ENCODE results near the gene OPHN1.

Gene OPHN1

DNA sequence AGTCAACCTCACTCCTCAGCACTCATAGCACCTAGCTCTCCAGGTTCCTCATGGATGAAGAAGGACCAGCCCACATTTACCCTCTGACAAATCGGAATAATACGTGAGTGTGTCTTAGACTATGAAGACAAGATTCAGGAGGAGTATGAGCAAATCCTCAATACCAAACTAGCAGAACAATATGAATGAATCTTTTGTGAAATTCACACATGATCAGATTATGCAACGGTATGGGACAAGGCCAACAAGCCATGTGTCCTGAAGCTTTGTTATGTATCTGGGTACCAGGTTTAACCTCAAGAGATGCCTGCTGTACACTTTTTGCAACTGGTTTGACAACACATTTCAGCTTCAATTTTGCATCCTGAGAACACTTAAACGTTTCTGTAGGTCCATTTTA, 300.1 kb downstream of the OPHN1 start:
- no peak overlapping the region for H3K4me3 ChIP-seq (ENCODE audit: low read depth, low read length)
- DNase-seq (ENCODE audit: low read depth): no peak
- TF ChIP-seq, protein P1, sequence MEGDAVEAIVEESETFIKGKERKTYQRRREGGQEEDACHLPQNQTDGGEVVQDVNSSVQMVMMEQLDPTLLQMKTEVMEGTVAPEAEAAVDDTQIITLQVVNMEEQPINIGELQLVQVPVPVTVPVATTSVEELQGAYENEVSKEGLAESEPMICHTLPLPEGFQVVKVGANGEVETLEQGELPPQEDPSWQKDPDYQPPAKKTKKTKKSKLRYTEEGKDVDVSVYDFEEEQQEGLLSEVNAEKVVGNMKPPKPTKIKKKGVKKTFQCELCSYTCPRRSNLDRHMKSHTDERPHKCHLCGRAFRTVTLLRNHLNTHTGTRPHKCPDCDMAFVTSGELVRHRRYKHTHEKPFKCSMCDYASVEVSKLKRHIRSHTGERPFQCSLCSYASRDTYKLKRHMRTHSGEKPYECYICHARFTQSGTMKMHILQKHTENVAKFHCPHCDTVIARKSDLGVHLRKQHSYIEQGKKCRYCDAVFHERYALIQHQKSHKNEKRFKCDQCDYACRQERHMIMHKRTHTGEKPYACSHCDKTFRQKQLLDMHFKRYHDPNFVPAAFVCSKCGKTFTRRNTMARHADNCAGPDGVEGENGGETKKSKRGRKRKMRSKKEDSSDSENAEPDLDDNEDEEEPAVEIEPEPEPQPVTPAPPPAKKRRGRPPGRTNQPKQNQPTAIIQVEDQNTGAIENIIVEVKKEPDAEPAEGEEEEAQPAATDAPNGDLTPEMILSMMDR (IDR thresholded peaks at IDR 0.05; ENCODE audit: insufficient read depth, low read depth, low read length, missing control alignments): no peak

DNA sequence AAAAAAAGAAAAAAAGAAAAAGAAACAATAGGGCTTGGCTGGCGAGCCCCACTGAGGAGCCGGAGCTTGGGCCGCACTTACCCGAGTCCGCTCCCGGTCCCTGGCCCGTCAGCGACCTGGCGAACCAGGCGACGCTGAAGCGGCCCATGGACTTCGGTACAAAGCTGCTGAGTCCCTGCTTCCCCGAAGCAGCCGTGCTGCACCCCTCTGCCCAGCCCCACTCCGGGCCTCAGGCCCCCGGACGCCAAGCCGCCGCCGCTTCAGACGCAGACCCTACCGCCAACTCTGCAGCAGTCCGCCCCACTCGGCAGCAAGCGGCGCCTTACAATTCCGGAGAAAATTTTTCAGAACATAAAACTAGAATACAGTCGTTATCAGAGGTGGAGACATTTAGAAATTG, 300.5 kb downstream of the OPHN1 start:
- H3K4me3 ChIP-seq (ENCODE audit: low read depth, low read length): no peak overlapping the region
- DNase-seq (ENCODE audit: low read depth): no peak
- TF ChIP-seq, protein P1 (IDR thresholded peaks at IDR 0.05; ENCODE audit: insufficient read depth, low read depth, low read length, missing control alignments): no peak

- no peak overlapping the region for H3K4me3 ChIP-seq (ENCODE audit: low read depth, low read length)
- DNase-seq (ENCODE audit: low read depth): no peak
- TF ChIP-seq, protein P1 (IDR thresholded peaks at IDR 0.05; ENCODE audit: insufficient read depth, low read depth, low read length, missing control alignments): no peak
These were observed 311.5 kb downstream of the OPHN1 start for GRCh38 chrX:68121835-68122234.

DNA sequence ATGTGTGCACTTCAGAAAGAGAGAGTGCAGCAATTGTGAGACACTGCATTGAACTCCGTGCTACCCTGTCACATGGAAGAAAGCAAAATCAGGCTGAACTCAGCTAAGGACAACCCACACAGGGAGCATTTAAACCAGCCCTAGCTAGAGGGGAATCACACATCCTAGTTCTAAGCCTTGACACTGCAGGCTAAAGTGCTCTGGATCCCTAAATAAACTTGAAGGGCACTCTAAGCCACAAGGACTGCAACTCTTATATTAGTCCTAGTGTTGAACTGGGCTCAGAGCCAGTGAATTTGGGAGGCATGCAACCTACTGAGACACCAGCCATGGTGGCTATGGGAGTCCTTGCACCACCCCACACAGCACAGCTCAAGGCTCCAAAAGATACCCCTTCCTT, 311.9 kb downstream of the OPHN1 start:
- TF ChIP-seq, protein P1 (IDR thresholded peaks at IDR 0.05; ENCODE audit: insufficient read depth, low read depth, low read length, missing control alignments): no peak
- H3K4me3 ChIP-seq (ENCODE audit: low read depth, low read length): no peak overlapping the region
- no peak for DNase-seq (ENCODE audit: low read depth)

- no peak overlapping the region for H3K4me3 ChIP-seq (ENCODE audit: low read depth, low read length)
- DNase-seq (ENCODE audit: low read depth): no peak
- TF ChIP-seq, protein P1 (IDR thresholded peaks at IDR 0.05; ENCODE audit: insufficient read depth, low read depth, low read length, missing control alignments): no peak
These were observed 317.9 kb downstream of the OPHN1 start for GRCh38 chrX:68115371-68115770.

- TF ChIP-seq, protein P1 (IDR thresholded peaks at IDR 0.05; ENCODE audit: insufficient read depth, low read depth, low read length, missing control alignments): no peak
- no peak overlapping the region for H3K4me3 ChIP-seq (ENCODE audit: low read depth, low read length)
- no peak for DNase-seq (ENCODE audit: low read depth)
These were observed 318.6 kb downstream of the OPHN1 start for GRCh38 chrX:68114573-68115129.

Measured in GM12865 (cell line).